H9 (cell line): ENCODE measurements around the gene HIP1. TPM values are rescaled to one million over a fixed set of nuclear protein-coding genes. Genes with fewer than 3 reads are reported as not detected.

Experiments used
- DNase-seq: peaks from one replicate; pipeline ENCODE4 v3.0.0-alpha.2; 2017
- H2AFZ ChIP-seq: one replicate; pipeline ENCODE4 v1.6.1; 2013; ENCODE audit warnings: mild to moderate bottlenecking, low read length, control low read depth, moderate library complexity
- H2AK5ac ChIP-seq: 2 replicates; pipeline ENCODE4 v1.6.1; 2013; ENCODE audit warnings: low read length, control low read depth, mixed read lengths; ENCODE audit not compliant: insufficient read length
- H2BK120ac ChIP-seq: one replicate; pipeline ENCODE4 v1.6.1; 2013; ENCODE audit warnings: low read depth, mild to moderate bottlenecking, low read length, control low read depth, inconsistent platforms; ENCODE audit not compliant: poor library complexity, severe bottlenecking
- H2BK12ac ChIP-seq: 2 replicates; pipeline ENCODE4 v1.6.1; 2013; ENCODE audit warnings: low read length, control low read depth, mixed read lengths, low read depth; ENCODE audit not compliant: insufficient read length
- H2BK15ac ChIP-seq: 2 replicates; pipeline ENCODE4 v1.6.1; 2013; ENCODE audit warnings: low read depth, low read length, control low read depth
- H2BK20ac ChIP-seq: one replicate; pipeline ENCODE4 v1.6.1; 2013; ENCODE audit warnings: low read depth, mild to moderate bottlenecking, low read length, control low read depth, inconsistent platforms; ENCODE audit not compliant: poor library complexity, severe bottlenecking
- H2BK5ac ChIP-seq: 2 replicates; pipeline ENCODE4 v1.6.1; 2013; ENCODE audit warnings: low read length, control low read depth, mixed read lengths; ENCODE audit not compliant: insufficient read length
- H3K14ac ChIP-seq: 2 replicates; pipeline ENCODE4 v1.6.1; 2013; ENCODE audit warnings: low read length, control low read depth; ENCODE audit not compliant: insufficient read depth
- H3K18ac ChIP-seq: 2 replicates; pipeline ENCODE4 v1.6.1; 2013; ENCODE audit warnings: low read depth, mild to moderate bottlenecking, mixed read lengths, low read length, control low read depth; ENCODE audit not compliant: insufficient read length
- H3K23ac ChIP-seq: 2 replicates; pipeline ENCODE4 v1.6.1; 2013; ENCODE audit warnings: low read length, control low read depth, mixed read lengths, low read depth; ENCODE audit not compliant: insufficient read length
- H3K23me2 ChIP-seq: 2 replicates; pipeline ENCODE4 v1.6.1; 2013; ENCODE audit warnings: low read depth, mild to moderate bottlenecking, mixed read lengths, low read length, control low read depth; ENCODE audit not compliant: insufficient read length, poor library complexity, severe bottlenecking
- H3K27ac ChIP-seq: 2 replicates; pipeline ENCODE4 v1.5.1; 2013; ENCODE audit warnings: low read length, control low read depth, mixed read lengths, low read depth; ENCODE audit not compliant: insufficient read length
- H3K27me3 ChIP-seq: 2 replicates; pipeline ENCODE4 v1.6.1; 2013; ENCODE audit warnings: low read length, control low read depth, inconsistent platforms; ENCODE audit not compliant: insufficient read depth
- H3K4ac ChIP-seq: 2 replicates; pipeline ENCODE4 v1.6.1; 2013; ENCODE audit warnings: low read depth, mild to moderate bottlenecking, control low read depth, inconsistent platforms, low read length, moderate library complexity
- H3K4me1 ChIP-seq: 2 replicates; pipeline ENCODE4 v1.6.1; 2013; ENCODE audit warnings: low read length, control low read depth, inconsistent platforms; ENCODE audit not compliant: insufficient read depth
- H3K4me2 ChIP-seq: 2 replicates; pipeline ENCODE4 v1.6.1; 2013; ENCODE audit warnings: low read length, control low read depth, mixed read lengths; ENCODE audit not compliant: insufficient read length, insufficient read depth
- H3K56ac ChIP-seq: 2 replicates; pipeline ENCODE4 v1.6.1; 2013; ENCODE audit warnings: low read depth, mild to moderate bottlenecking, mixed read lengths, low read length, control low read depth; ENCODE audit not compliant: insufficient read length
- H3K79me1 ChIP-seq: 2 replicates; pipeline ENCODE4 v1.6.1; 2013; ENCODE audit warnings: low read depth, mild to moderate bottlenecking, moderate library complexity, low read length, control low read depth, inconsistent platforms; ENCODE audit not compliant: insufficient read depth, poor library complexity, severe bottlenecking
- H3K79me2 ChIP-seq: 2 replicates; pipeline ENCODE4 v1.6.1; 2013; ENCODE audit warnings: low read length, control low read depth, inconsistent platforms; ENCODE audit not compliant: insufficient read depth
- H3K9ac ChIP-seq: 2 replicates; pipeline ENCODE4 v1.6.1; 2013; ENCODE audit warnings: low read length, control low read depth, mixed read lengths; ENCODE audit not compliant: insufficient read length; ENCODE audit errors: extremely low read depth
- H3K9me3 ChIP-seq: one replicate; pipeline ENCODE4 v1.6.1; 2013; ENCODE audit warnings: low read depth, low read length, inconsistent platforms; ENCODE audit not compliant: control insufficient read depth
- H3T11ph ChIP-seq: one replicate; pipeline ENCODE4 v1.6.1; 2013; ENCODE audit warnings: mild to moderate bottlenecking, low read length, control low read depth, inconsistent platforms
- H4K20me1 ChIP-seq: one replicate; pipeline ENCODE4 v1.6.1; 2013; ENCODE audit not compliant: control insufficient read depth, insufficient read length, insufficient read depth
- H4K5ac ChIP-seq: 2 replicates; pipeline ENCODE4 v1.6.1; 2013; ENCODE audit warnings: low read depth, mild to moderate bottlenecking, mixed read lengths, low read length, control low read depth; ENCODE audit not compliant: insufficient read length
- H4K8ac ChIP-seq: replicated peaks from 2 replicates; pipeline ENCODE4 v1.6.1; 2013; ENCODE audit warnings: low read length, control low read depth, mixed read lengths, low read depth; ENCODE audit not compliant: insufficient read length
- H4K91ac ChIP-seq: 2 replicates; pipeline ENCODE4 v1.6.1; 2013; ENCODE audit warnings: low read depth, mild to moderate bottlenecking, moderate library complexity, mixed read lengths, low read length, control low read depth; ENCODE audit not compliant: insufficient read length
- H3K27ac Mint-ChIP-seq, 3 experiments: 2 replicates in 2 of 3; 3 replicates in 1 of 3; pipeline ENCODE4 v1.8.0; 2020 to 2021; ENCODE audit warnings: mixed read lengths in 3 of 3, mild to moderate bottlenecking in 1 of 3, moderate library complexity in 1 of 3
- H3K27me3 Mint-ChIP-seq: 2 replicates; pipeline ENCODE4 v1.8.0; 2021; ENCODE audit warnings: low read depth, mild to moderate bottlenecking, moderate library complexity, mixed read lengths
- H3K36me3 Mint-ChIP-seq, 3 experiments: 2 replicates in 2 of 3; 3 replicates in 1 of 3; pipeline ENCODE4 v1.8.0; 2020 to 2021; ENCODE audit warnings: low read depth in 3 of 3, mixed read lengths in 3 of 3; ENCODE audit not compliant: insufficient read depth in 1 of 3
- H3K4me1 Mint-ChIP-seq, 2 experiments: 2 replicates each; pipeline ENCODE4 v1.8.0; 2020; ENCODE audit warnings: mixed read lengths in 2 of 2
- H3K4me3 Mint-ChIP-seq, 2 experiments: 2 replicates in 1 of 2; 3 replicates in 1 of 2; pipeline ENCODE4 v1.8.0; 2020 to 2021; ENCODE audit warnings: mild to moderate bottlenecking in 2 of 2, mixed read lengths in 2 of 2, moderate library complexity in 1 of 2
- H3K9me3 Mint-ChIP-seq, 2 experiments: 2 replicates in 1 of 2; 3 replicates in 1 of 2; pipeline ENCODE4 v1.8.0; 2020; ENCODE audit warnings: mild to moderate bottlenecking in 2 of 2, mixed read lengths in 2 of 2, moderate library complexity in 1 of 2
- WGBS: extraction: QIAGEN DNeasy Blood & Tissue Kit; methylation state at CpG from one replicate; pipeline ENCODE4 v1.1.7; 2013; ENCODE audit warnings: missing lambda C conversion rate, low lambda C conversion rate, mixed read lengths; ENCODE audit not compliant: insufficient read length; ENCODE audit errors: extremely low coverage; 5-methylcytosine and 5-hydroxymethylcytosine counted together
- total RNA-seq: library from RNA; stranded (reverse); gene quantifications from 2 replicates; pipeline ENCODE4 v1.2.1, GENCODE V29; 2021
- TF ChIP-seq, protein P1 (sequence below): fragments of 200-600 bp; sonication (generic); conservative IDR thresholded peaks from 3 replicates; pipeline ENCODE4 v1.8.0; 2021; ENCODE audit warnings: antibody characterized with exemption, mild to moderate bottlenecking

HIP1 gene
- total RNA-seq, 1 experiment from 2014 or later = 87.5 TPM

DNA sequence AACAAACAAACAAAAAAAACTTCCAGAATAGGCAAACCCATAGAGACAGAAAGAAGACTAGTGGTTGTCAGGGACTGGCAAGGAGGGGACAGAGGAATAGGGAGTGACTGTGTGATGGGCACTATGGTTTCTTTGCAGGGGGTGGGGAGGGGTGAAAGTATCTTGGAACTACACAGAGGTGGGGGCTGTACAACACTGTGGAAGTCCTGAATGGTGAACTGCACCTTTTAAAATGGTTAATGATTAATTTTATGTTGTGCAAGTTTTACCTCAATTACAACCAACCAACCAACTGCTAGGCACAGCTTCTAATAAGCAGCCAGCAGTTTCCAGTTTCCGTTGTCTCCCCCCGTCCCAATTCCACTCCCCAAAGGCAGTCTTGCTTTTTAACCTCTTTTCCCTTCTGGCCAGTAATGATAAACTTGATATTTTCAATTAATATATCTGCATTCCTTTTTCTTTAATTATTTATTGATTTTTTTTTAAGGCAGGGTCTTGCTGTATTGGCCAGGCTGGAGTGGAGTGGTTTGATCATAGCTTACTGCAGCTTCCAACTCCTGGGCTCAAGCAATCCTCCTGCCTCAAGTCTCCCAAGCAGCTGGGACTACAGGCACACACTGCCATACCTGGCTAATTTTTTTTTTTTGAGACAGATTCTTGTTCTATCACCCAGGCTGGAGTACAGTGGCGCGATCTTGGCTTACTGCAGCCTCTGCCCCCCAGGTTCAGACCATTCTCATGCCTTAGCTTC, 46.8 kb downstream of the HIP1 start:
- Histone ChIP-seq H3K9ac (no peak overlapping the region), H3T11ph (no peak overlapping the region), H2BK120ac (no peak overlapping the region), H2BK5ac (no peak overlapping the region), H3K27me3 (no peaks in the 10 kb centered on the region), H3K4me2 (no peak overlapping the region), H4K5ac (no peak overlapping the region), H2AK5ac (no peak overlapping the region), H3K23ac (no peak overlapping the region), H3K4me1 (no peaks in the 10 kb centered on the region; the same call in 1 of the 2 replicates), H3K4ac (no peak overlapping the region), H3K56ac (no peak overlapping the region), H3K79me1 (no peaks in the 10 kb centered on the region), H3K9me3 (no peaks in the 10 kb centered on the region), H4K8ac (no peak overlapping the region), H4K91ac (no peak overlapping the region), H3K14ac (no peak overlapping the region), H2BK20ac (no peak overlapping the region), H2AFZ (no peak overlapping the region), H4K20me1 (no peaks in the 10 kb centered on the region), H3K18ac (no peak overlapping the region), H3K27ac (no peak overlapping the region), H3K79me2 (no peaks in the 10 kb centered on the region), H3K23me2 (no peaks in the 10 kb centered on the region), H2BK12ac (no peak overlapping the region), H2BK15ac (no peak overlapping the region)
- Mint-ChIP-seq H3K27ac (no peak overlapping the region), H3K36me3 (no peaks in the 10 kb centered on the region), H3K9me3 (no peaks in the 10 kb centered on the region; a peak in 1 of 5 replicates), H3K27me3 (no peaks in the 10 kb centered on the region; the same call in 1 of the 2 replicates), H3K4me3 (no peak overlapping the region), H3K4me1 (peaks cover 7 to 22% of the 10 kb centered on the region in 2 experiments)
- DNase-seq = no peak
- no CpG with 5 or more reads among the region's 4 CpGs for WGBS
- TF ChIP-seq, protein P1, sequence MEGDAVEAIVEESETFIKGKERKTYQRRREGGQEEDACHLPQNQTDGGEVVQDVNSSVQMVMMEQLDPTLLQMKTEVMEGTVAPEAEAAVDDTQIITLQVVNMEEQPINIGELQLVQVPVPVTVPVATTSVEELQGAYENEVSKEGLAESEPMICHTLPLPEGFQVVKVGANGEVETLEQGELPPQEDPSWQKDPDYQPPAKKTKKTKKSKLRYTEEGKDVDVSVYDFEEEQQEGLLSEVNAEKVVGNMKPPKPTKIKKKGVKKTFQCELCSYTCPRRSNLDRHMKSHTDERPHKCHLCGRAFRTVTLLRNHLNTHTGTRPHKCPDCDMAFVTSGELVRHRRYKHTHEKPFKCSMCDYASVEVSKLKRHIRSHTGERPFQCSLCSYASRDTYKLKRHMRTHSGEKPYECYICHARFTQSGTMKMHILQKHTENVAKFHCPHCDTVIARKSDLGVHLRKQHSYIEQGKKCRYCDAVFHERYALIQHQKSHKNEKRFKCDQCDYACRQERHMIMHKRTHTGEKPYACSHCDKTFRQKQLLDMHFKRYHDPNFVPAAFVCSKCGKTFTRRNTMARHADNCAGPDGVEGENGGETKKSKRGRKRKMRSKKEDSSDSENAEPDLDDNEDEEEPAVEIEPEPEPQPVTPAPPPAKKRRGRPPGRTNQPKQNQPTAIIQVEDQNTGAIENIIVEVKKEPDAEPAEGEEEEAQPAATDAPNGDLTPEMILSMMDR = no peak
